HL-60 (cell line): ENCODE data around the gene CMYA5.

Experiments
- GABPA ChIP-seq: IDR thresholded peaks from 2 replicates; pipeline ENCODE4 v1.6.1; 2012; ENCODE audit warnings: low read depth
- POLR2AphosphoS5 ChIP-seq: IDR thresholded peaks from 2 replicates; pipeline ENCODE4 v1.6.1; 2012; ENCODE audit warnings: low read depth
- REST ChIP-seq: IDR thresholded peaks from 2 replicates; pipeline ENCODE4 v1.6.1; 2012; ENCODE audit warnings: low read depth; ENCODE audit not compliant: insufficient replicate concordance
- SPI1 ChIP-seq: IDR thresholded peaks from 2 replicates; pipeline ENCODE4 v1.6.1; 2012; ENCODE audit warnings: low read depth, mild to moderate bottlenecking, borderline replicate concordance
- TF ChIP-seq, protein P1 (sequence below): IDR thresholded peaks from one replicate; pipeline ENCODE4 v1.5.1; 2011; ENCODE audit warnings: low read length, control low read depth, inconsistent platforms; ENCODE audit not compliant: insufficient read depth

DNA sequence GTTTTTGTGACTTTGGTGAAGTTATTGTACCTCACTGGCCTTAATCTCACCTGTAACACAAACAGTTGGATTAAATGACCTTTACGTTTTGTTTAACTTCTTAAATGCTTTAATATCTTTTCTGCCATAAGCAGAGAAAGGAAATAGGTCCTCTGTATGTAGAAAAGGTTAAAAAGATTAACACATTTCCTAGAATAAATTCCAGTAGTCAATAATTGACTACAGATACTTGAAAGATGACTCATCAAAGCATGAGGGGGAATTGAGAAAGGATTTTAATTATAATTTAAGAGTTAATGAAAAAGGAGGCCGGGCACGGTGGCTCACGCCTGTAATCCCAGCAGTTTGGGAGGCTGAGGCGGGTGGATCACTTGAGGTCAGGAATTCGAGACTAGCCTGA lies 35.8 kb upstream of the CMYA5 start:
- TF ChIP-seq, protein P1, sequence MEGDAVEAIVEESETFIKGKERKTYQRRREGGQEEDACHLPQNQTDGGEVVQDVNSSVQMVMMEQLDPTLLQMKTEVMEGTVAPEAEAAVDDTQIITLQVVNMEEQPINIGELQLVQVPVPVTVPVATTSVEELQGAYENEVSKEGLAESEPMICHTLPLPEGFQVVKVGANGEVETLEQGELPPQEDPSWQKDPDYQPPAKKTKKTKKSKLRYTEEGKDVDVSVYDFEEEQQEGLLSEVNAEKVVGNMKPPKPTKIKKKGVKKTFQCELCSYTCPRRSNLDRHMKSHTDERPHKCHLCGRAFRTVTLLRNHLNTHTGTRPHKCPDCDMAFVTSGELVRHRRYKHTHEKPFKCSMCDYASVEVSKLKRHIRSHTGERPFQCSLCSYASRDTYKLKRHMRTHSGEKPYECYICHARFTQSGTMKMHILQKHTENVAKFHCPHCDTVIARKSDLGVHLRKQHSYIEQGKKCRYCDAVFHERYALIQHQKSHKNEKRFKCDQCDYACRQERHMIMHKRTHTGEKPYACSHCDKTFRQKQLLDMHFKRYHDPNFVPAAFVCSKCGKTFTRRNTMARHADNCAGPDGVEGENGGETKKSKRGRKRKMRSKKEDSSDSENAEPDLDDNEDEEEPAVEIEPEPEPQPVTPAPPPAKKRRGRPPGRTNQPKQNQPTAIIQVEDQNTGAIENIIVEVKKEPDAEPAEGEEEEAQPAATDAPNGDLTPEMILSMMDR: no peak
- no peak for TF ChIP-seq SPI1
- TF ChIP-seq REST: no peak
- no peak for TF ChIP-seq POLR2AphosphoS5
- TF ChIP-seq GABPA: no peak
